HG03060 (cell line): ENCODE measurements around the gene PAPPA2.

Experiments used
- ATAC-seq: cut with Tn5 transposase; IDR thresholded peaks from one replicate; pipeline ENCODE4 v1.9.1; 2021; ENCODE audit warnings: low read depth, moderate number of reproducible peaks; ENCODE audit not compliant: unreplicated experiment

PAPPA2 gene

DNA sequence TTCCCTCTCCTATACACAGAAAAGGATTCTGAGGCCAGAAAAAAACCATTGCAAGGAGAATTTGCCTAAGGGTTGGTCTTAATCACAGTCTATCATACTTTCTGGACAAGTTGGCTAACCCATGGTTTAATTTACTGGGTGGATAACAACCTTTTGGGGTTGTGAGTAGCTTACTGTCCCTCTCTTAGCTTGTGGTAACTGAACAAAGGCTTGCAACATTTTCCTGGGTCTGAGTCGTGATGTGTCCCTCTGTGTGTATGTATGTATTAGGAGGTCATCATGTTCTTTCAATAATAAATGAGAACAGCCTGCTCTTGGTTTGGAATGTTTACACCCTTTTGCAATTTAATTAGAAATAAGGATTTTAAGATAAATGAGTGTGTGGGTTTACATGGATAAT is 36.7 kb downstream of the PAPPA2 start:
- no peak for ATAC-seq

- no peak for ATAC-seq
Observed at GRCh38 chr1:176501599-176501998, 38.6 kb downstream of the PAPPA2 start.

- ATAC-seq, result no peak
Observed at GRCh38 chr1:176504848-176505553, 42.0 kb downstream of the PAPPA2 start.

- ATAC-seq, result no peak
Observed at GRCh38 chr1:176512966-176513365, 50.0 kb downstream of the PAPPA2 start.

- no peak for ATAC-seq
Observed at GRCh38 chr1:176515310-176515709, 52.3 kb downstream of the PAPPA2 start.

DNA sequence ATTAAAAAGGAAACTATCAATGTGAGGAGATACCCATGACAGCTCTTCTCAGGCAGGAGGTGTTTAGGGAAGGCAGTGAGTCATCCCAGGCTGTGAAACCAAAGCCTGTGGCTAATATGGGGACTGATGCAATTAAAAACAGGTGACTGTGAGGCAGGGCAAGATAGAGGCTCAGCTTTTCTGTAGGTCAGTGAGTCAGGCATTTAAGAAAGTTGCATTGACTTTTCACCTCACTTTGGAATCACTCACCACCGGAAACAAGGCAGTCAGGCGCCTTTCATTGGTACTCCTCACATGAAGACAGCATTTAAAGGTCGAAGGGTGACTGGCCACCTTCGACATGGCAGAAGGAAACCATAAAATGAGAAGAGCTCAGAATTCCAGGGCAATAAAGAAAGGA is 54.5 kb downstream of the PAPPA2 start:
- peak; percentile 69 for ATAC-seq

DNA sequence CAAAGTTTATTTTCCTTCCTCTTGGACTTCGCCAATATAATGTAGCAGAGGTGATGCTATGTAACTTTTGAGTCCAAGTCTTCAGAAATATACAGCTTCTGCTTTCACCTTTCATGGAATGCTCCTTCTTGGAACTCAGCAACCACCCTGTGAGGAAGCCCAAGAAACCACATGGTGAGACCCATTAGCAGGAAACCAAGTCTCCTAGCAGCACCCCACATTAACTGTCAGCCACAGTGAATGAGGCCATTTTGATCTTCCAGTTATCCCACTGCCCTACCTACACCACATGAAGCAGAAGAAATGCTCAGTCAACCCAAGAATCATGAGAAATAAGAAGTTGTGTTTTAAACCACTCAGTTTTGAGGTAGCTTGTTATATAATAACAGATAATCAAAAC is 58.2 kb downstream of the PAPPA2 start:
- ATAC-seq, result no peak

DNA sequence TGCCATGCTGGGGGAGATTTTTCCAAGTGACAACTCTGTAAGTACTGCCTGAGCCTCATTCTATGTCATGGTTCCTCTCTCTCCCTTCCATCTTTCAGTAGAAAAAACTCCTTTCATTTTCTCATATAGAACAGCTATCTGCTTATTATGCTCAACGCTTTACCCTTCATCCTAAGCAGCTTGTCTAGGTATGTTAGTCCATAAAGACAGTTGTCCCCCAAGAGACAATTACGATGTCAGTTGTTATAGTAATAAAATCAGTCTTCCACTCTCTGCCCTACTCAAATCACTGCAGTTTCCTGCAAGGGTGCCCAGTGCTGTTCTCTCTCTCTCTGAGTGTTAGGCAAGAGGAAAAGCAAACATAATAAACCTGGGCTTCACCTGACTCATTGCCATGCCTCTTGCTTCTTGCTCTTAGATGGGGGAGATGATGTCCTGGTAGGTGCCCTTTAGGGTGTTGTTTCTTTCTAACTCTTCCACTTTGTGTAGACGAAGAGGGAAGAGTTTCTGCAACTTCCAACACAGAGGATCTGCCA is 59.4 kb downstream of the PAPPA2 start:
- no peak for ATAC-seq

DNA sequence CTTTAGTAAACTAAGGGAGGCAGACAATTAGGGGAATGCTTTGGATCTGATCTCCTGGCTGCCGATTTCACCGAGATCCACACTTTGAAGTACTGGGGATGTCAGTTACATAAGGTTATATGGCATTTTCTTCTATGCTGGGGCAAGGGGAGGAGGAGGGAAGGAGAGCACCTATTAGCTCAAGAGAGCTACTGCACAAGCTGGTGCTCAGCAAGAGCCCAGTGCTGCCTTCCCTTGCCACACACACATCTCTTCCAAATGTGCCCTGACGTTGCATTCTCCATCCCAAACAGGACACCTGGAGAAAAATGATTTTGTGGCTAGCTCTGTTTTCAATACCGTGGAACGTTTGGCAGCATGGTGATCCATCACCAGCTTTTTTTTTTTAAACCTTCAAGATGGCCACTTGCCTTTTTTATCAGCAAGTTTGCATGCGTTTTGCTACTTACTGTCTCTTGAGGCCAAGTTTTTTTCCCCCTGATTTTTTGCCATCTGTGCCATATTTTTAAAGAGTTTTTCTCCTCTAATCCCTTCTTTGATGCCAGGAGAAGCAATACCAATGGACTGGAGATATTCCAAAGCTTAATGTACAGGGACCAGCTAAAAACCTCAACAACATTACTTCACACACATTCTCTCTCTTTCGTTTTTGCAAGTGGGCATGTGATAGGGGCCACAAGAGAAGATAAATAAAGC is 66.6 kb downstream of the PAPPA2 start:
- no peak for ATAC-seq

- no peak for ATAC-seq
Observed at GRCh38 chr1:176531036-176531435, 68.1 kb downstream of the PAPPA2 start.

DNA sequence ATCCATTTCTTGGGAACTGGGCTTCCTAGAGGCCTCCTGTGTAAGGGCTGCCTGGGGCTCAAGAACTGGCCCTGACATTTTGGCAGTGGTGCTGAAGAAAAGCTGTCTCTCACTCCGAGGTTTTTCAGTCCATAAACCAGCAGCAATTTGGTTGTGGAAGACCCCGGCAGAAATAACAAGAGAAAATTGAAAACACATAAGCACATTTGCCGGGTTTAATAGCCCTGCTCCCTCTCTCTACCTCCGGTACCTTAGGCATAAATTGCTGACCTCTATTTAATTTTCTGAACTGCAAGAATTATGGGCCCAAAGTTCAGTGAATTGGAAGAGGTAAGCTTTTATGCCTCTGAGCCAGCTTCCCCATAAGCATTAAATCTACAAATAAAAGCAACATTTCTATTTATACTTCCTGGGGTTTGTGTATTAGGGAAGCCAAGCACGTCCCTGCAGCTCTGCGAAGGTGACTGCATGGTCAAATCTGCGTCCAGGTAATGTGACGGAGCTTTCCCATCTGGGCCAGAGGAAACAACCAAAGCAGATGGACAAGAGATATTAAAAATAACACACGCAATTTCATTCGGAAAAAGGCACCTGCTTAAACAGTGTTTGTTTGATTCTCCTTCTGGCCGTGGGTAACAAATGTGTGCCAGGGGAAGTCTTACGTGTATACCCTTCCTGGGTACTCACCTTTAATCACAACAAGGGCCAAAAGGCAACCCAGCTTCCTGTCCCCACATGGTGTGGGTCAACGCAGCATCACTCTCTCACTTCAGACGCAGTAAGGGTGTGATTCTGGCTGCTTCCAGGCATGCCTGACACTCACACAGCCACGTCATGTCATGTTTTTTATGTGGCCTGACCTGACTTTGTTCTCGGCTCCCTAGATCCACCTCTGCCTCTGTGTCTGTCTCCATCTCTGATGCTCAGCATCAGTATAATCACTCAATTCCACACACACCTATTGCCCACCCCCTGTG is 69.2 kb downstream of the PAPPA2 start:
- no peak for ATAC-seq

DNA sequence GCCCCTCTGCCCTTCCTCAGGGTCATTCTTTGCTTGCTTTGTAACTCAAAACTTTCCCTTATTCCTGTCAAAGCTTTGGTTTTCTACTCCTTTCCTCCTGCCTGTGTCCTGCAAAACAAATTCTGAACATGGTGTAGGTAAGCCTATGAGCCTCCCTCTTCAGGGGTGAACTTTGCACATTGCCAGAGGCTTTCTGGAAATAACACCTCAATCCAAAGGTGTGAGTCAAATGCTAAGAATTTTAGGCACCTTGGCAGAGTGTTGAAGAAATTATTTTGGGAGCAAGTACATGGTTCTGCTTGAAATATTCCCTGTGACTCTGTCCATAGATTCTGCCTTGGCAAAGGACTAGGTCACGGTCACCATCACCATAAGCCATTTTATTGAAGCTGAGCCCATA is 70.0 kb downstream of the PAPPA2 start:
- no peak for ATAC-seq

GRCh38 chr1:176536588-176536987 is 73.6 kb downstream of the PAPPA2 start:
- ATAC-seq, result no peak

- no peak for ATAC-seq
Observed at GRCh38 chr1:176539018-176539417, 76.0 kb downstream of the PAPPA2 start.

GRCh38 chr1:176540428-176540827 is 77.5 kb downstream of the PAPPA2 start:
- ATAC-seq, result no peak

DNA sequence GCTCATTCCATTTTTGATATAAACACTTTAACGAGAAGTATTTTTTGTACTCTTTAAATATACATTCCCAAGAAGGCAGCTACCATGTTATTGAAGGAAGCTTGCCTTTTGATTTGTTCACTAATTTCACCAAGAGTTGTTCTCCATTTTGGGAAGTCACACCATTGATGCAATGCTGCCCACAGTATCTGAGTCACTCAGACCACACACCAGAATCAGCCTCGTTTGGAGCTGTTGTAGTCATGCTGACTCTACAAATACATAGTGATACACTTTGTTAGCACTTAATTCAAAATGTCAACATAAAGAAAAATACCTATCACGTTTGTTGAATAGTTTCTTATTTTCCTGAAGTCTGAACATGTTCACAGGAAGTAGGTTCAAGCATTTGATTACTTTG is 78.7 kb downstream of the PAPPA2 start:
- no peak for ATAC-seq

DNA sequence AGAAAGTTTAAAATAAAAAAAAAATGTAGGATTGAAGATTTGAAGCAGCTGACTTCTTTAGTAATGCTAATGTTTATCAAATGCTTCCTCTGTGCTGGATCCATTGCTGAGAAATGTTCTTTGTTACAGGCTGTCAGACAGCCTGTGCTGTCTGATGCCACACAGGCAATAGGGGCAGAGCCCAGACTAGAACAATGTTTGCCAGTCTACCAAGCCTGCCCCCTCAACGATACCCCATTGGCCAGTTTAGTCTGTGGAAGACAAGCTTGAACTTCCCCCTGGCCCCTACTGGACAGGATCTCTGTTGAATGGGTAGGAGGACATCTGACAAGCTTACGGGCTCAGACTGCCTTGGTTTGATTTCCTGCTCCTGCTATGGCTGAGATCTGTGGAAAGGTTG is 79.4 kb downstream of the PAPPA2 start:
- no peak for ATAC-seq

DNA sequence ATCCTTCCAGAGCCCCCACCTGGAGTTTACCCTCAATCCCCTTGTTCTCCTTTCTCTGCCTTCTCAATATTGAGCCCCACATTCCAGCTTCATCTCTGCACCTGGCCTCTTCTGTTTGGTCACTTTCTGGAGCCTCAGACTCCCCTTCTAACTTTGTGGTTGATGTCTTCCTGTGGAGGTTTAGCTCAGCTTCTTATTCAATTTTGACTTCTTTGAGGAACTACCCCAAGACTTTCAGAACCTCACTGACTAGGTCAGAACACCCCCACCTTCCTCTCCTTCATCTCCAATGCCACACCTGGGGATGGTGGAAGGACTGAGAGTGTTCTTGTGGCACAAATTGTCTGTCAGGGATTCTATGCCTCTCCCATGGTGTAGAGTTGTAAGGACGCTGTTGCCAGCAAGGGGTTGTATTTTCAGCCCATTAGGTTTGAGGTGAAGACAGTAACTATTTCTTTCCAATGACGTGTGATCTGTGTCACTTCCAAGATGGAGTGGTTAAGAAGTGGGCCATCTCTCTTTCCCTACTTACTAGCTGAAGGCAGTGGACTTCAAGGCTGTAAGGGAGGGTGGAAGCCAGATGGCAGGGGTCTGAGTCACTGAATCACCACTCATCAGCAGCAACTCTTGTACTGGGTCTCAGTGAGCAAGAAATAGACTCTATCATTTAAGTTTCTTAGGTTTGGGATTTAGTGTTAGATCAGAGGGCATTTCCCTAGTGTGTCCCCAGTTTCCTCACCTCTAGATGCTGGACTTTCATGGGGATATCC is 80.6 kb downstream of the PAPPA2 start:
- no peak for ATAC-seq

DNA sequence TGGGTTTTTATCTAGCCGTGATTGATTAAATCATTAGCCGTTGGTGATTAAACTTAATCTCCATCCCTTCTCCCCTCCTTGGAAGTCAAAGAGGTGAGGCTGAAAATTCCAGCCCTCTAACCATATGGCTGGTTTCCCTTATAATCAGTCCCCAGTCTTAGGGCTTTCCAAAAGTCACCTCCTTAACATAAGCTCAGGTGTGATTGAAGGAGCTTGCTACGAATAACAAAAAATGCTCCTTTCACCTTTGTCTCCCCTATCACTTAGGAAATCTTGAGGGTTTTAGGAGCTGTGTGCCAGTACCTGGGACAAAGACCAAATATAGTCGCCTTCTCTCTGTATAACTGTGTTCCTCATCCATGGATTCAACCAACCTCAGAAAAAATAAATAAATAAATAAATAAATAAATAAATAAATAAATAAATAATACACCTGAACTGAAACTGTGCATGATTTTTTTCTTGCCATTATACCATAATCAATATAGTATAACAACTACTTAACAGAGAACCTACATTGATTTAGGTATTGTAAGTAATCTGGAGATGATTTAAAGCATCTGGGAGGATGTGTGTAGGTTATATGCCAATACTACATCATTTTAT is 82.2 kb downstream of the PAPPA2 start:
- ATAC-seq, result no peak

DNA sequence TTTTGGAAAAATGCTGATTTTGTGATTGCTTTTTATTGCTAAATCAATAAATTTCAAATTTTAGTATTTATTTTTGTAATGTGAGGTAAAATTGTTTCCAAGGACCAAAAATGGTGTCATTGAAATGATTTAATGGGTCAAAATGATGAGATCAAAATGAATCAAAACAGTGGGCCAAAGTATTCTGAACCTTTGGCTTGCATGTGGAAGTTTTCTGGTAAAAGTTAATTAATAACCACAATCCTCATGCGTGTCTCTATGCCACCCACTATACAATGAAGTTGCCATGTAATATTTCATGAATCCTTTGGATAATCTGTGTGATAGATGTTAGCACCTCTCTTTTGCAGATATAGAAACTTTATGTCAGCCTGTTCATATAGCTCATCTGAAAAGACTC is 83.8 kb downstream of the PAPPA2 start:
- no peak for ATAC-seq
